DOHH2 (cell line): ENCODE data around the gene UPF1.

Experiments
- H3F3A ChIP-seq: fragments of 200-600 bp; sonication (generic), shearing (Covaris generic); 2 replicates; pipeline ENCODE4 v1.6.0; 2016; ENCODE audit warnings: antibody characterized with exemption, mild to moderate bottlenecking; ENCODE audit not compliant: control insufficient read depth, insufficient read depth
- H3K27ac ChIP-seq: fragments of 200-600 bp; sonication (generic); 2 replicates; pipeline ENCODE4 v1.5.1; 2014; ENCODE audit warnings: low read depth, mild to moderate bottlenecking, low read length, moderate library complexity
- H3K27me3 ChIP-seq: fragments of 200-600 bp; sonication (generic); 2 replicates; pipeline ENCODE4 v1.6.1; 2014; ENCODE audit warnings: mild to moderate bottlenecking, low read length, mixed read lengths; ENCODE audit not compliant: control insufficient read depth
- H3K36me3 ChIP-seq: fragments of 200-600 bp; sonication (generic); 2 replicates; pipeline ENCODE4 v1.6.1; 2014; ENCODE audit warnings: mild to moderate bottlenecking, low read length, moderate library complexity, mixed read lengths; ENCODE audit not compliant: control insufficient read depth
- H3K4me1 ChIP-seq: fragments of 200-600 bp; sonication (generic); 2 replicates; pipeline ENCODE4 v1.6.1; 2014; ENCODE audit warnings: mild to moderate bottlenecking, low read length, mixed read lengths; ENCODE audit not compliant: control insufficient read depth
- H3K4me2 ChIP-seq: fragments of 200-600 bp; sonication (generic); 2 replicates; pipeline ENCODE4 v1.6.0; 2014; ENCODE audit warnings: mild to moderate bottlenecking, low read length, moderate library complexity
- H3K4me3 ChIP-seq: fragments of 200-600 bp; sonication (generic); 2 replicates; pipeline ENCODE4 v1.5.1; 2014; ENCODE audit warnings: mild to moderate bottlenecking, low read length, mixed read lengths
- H3K79me2 ChIP-seq: fragments of 200-600 bp; sonication (generic); 2 replicates; pipeline ENCODE4 v1.6.1; 2014; ENCODE audit warnings: mild to moderate bottlenecking, low read length, mixed read lengths; ENCODE audit not compliant: control insufficient read depth
- H3K9me2 ChIP-seq: fragments of 200-600 bp; sonication (generic); replicated peaks from 2 replicates; pipeline ENCODE4 v1.6.1; 2014; ENCODE audit warnings: mild to moderate bottlenecking, low read length, mixed read lengths; ENCODE audit not compliant: control insufficient read depth
- H3K9me3 ChIP-seq: fragments of 200-600 bp; sonication (generic); 2 replicates; pipeline ENCODE4 v1.6.1; 2014; ENCODE audit warnings: antibody characterized with exemption, low read length, mixed read lengths; ENCODE audit not compliant: control insufficient read depth, insufficient read depth
- H4K20me1 ChIP-seq: fragments of 200-600 bp; sonication (generic); 2 replicates; pipeline ENCODE4 v1.6.0; 2014; ENCODE audit warnings: low read depth, mild to moderate bottlenecking, antibody characterized with exemption, low read length, moderate library complexity; ENCODE audit not compliant: control insufficient read depth, insufficient read depth
- EZH2phosphoT487 ChIP-seq: fragments of 200-600 bp; sonication (generic); IDR thresholded peaks from 2 replicates; pipeline ENCODE4 v1.6.1; 2017; ENCODE audit warnings: borderline replicate concordance, mild to moderate bottlenecking, antibody characterized with exemption, low read length, moderate library complexity, mixed read lengths
- TF ChIP-seq, protein P1 (sequence below): fragments of 200-600 bp; sonication (generic); IDR thresholded peaks from one replicate; pipeline ENCODE4 v1.5.1; 2014; ENCODE audit warnings: antibody characterized with exemption, mild to moderate bottlenecking, low read depth, low read length; ENCODE audit not compliant: poor library complexity, severe bottlenecking

UPF1 gene

DNA sequence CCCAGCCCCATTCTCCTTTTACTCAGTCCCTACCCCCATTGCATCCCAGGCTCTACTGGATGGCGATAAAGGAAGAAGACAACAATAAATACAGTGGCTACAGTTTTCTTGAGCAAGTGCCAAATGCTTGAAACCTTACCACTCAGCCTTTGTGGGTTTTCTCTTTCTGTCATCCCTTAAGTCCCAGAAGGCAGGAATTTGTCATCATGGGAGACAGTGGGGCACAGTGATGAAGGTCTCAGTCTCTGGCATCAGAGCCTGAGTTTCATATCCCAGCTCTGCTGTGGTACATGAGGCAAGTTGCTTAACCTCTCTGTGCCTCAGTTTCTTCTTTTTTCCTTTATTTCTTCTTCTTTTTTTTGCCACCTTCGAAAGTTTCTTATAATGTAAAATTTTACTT lies 35.5 kb upstream of the UPF1 start:
- Histone ChIP-seq H3F3A (no peaks in the 10 kb centered on the region), H3K9me3 (no peaks in the 10 kb centered on the region), H3K9me2 (no peaks in the 10 kb centered on the region), H4K20me1 (no peaks in the 10 kb centered on the region), H3K36me3 (no peaks in the 10 kb centered on the region), H3K27ac (no peak overlapping the region), H3K4me1 (no peaks in the 10 kb centered on the region), H3K4me3 (no peak overlapping the region), H3K79me2 (no peaks in the 10 kb centered on the region), H3K4me2 (no peak overlapping the region), H3K27me3 (peaks cover 54% of the 10 kb centered on the region)
- TF ChIP-seq, protein P1, sequence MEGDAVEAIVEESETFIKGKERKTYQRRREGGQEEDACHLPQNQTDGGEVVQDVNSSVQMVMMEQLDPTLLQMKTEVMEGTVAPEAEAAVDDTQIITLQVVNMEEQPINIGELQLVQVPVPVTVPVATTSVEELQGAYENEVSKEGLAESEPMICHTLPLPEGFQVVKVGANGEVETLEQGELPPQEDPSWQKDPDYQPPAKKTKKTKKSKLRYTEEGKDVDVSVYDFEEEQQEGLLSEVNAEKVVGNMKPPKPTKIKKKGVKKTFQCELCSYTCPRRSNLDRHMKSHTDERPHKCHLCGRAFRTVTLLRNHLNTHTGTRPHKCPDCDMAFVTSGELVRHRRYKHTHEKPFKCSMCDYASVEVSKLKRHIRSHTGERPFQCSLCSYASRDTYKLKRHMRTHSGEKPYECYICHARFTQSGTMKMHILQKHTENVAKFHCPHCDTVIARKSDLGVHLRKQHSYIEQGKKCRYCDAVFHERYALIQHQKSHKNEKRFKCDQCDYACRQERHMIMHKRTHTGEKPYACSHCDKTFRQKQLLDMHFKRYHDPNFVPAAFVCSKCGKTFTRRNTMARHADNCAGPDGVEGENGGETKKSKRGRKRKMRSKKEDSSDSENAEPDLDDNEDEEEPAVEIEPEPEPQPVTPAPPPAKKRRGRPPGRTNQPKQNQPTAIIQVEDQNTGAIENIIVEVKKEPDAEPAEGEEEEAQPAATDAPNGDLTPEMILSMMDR: no peak
- TF ChIP-seq EZH2phosphoT487: no peak

DNA sequence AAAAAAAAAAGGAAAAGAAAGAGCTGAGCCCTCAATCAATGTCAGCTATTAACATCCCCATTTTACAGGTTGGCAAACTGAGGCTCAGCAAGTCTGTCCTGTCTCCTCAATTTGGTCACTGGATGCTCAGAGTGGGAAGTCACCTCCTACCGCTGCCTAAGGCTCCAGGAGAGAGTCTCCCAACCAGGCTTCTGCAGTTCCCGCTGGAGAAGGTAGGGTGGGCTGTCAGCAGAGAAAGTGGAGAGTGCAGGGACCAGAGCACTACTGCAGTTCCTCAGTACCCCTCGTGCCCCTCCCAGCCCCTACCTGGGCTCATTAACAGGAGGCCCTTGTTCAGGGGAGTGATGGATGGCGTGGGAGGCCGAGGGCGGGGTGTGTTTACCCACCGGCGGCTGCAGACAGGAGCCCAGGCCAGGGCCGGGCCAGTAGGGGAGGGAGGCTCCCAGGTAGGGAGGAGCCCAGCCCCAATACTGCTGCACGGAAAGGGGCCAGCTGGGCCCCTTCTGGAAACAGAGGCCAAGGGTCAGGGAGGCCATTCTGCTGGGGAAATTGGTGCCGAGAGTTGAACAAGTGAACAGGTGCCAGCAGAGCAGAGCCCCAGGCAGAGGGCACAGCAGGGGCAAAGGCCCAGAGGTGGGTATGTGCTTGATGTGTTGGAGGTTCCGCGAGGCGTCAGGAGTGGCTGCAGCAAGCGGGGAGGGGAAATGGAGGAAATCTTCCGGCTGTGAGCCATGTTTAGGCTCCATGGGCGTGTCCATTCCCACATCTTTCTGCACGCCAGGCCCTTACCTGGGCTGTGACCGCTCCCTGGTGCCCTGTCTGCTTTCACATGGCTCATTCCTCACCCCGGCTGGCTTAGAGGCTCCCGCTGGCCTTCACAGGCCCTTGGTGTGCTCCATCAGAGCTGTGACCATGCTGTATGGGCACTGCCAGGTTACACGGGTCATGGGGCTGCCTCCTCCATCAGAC lies 33.1 kb upstream of the UPF1 start:
- Histone ChIP-seq H3K4me2 (no peak overlapping the region), H3F3A (no peaks in the 10 kb centered on the region), H3K27ac (no peak overlapping the region), H3K9me2 (no peaks in the 10 kb centered on the region), H3K27me3 (peaks cover 35% of the 10 kb centered on the region), H3K4me1 (no peaks in the 10 kb centered on the region), H3K79me2 (no peaks in the 10 kb centered on the region), H4K20me1 (no peaks in the 10 kb centered on the region), H3K36me3 (no peaks in the 10 kb centered on the region), H3K4me3 (no peak overlapping the region), H3K9me3 (no peaks in the 10 kb centered on the region)
- TF ChIP-seq, protein P1: no peak
- TF ChIP-seq EZH2phosphoT487: no peak

DNA sequence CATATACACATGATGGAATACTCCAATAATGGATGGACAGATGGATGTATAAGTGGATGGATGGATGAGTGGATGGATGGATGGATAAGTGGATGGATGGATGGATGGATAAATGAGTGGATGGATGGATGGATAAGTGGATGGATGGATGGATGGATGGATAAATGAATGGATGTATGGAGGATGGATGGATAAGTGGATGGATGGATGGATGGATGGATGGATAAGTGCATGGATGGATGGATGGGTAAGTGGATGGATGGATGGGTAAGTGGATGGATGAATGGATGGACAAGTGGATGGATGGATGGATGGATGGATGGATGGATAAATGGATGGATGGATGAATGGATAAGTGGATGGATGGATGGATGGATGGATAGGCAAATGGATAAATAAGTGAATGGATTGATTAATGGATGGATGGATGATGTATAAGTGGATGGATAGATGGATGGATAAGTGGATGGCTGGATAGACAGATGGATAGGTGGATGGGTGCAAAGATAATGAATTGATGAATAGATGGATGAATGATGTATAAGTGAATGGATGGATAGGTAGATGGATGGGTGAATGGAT lies 32.3 kb upstream of the UPF1 start:
- Histone ChIP-seq H3K4me1 (no peaks in the 10 kb centered on the region), H3K4me2 (no peak overlapping the region), H3K4me3 (no peak overlapping the region), H3K27me3 (peaks cover 34% of the 10 kb centered on the region), H3F3A (no peaks in the 10 kb centered on the region), H3K36me3 (no peaks in the 10 kb centered on the region), H3K79me2 (no peaks in the 10 kb centered on the region), H4K20me1 (no peaks in the 10 kb centered on the region), H3K9me2 (no peaks in the 10 kb centered on the region), H3K27ac (no peak overlapping the region), H3K9me3 (no peaks in the 10 kb centered on the region)
- TF ChIP-seq, protein P1: no peak
- TF ChIP-seq EZH2phosphoT487: no peak
